ENCODE results near the gene NFIA.
"Not testable (repeated sequence)": the region's sequence is repeated elsewhere in the genome, so short reads cannot be mapped to it uniquely, and the experiment has no call there.

The NFIA gene

DNA sequence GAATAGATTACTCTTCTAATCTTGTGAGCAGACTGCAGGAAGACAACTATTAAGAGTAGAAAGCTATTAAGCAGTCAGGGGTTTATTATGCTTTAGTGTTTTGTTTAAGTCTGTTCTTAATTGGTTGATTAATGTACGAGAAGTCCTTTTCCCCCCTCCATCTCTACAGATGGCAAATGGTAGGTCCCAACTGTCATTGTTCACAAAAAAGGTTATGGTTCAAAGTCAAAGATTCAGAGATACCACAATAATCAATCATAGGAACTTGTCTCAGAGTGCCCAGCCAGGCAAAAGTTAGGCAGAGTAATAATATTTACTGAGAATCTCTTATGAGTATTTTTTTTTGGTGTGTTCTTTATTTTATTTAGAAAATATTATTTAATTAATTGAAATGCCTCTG is 26.8 kb downstream of the NFIA start:
- DNase-seq = no peak

DNA sequence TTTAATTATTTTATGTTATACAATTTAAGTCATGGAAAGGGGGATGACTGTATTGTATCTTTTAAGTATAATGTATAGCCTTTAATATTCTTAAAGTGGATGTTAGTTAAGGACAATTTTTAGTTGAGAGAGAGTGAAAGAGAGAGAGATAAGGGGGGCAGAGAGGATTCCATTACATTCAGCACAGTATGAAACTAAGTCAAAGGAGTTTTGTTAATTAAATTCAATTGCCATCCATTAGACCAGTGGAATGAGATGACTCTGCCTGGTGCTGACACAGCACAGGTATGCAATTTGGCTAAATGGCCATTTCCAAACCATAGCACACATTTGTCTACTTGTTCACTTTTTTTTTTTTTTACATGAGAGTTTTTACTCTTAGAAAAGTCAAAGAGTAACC is 27.5 kb downstream of the NFIA start:
- no peak for DNase-seq

DNA sequence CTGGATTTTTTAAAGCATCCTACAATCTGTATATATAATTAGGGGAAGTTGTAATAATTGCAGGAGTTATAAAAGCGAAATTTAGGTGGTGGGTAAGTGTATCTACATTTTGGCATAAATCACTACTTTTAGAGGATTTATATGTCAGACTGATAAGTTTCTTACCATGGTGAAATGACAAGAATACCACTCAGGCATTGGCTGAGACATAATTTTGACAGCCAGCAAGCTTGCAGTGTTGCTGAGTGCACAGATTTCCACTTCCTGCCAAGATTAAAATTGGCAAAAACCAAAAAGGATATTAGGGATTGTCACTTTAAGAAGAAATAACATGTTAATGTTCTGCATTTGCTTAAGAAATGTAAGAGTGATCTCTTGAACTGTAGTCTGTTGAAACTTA is 28.2 kb downstream of the NFIA start:
- no peak for DNase-seq

DNA sequence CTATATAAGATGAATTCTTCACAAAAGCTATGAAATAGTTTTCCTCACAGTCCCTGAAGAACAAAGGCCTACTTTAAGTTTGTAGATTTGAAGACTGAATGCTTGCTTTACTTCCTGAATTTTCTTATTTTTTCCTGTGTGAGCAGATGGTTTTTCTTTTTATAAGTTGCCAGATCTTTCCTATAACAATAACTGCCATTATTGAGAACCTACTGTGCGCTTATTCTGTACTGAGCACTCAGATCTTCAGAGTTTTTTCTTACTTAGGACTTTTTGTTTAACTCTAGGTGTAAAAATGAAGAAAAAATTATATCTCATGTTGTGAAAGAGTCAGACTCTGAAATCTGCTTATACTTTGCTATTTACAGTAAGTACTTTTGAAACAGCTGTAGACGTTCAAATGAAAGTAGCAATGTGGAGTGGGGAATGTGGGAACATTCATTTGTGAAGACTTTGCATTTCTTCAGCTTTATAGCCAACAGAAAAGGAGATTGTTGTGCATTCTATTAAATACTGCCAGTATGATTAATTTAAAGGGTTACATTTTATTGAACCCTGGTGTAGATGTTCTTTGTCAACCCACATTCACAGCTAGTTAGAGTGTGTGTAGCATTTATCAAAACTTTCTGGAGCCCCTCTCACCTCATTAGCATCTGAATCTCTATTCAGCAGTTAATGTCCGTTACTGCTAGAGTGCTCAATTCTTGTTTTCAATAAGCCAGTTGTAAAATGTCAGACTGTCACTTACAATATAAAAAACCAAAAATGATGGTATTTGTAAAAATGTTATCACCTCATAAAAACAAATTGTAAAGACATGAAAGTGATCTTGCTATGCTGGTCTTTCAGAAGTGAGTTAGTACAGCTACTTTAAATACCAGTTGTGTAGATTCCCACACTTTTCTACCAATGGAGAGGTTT is 29.0 kb downstream of the NFIA start:
- DNase-seq = no peak

DNA sequence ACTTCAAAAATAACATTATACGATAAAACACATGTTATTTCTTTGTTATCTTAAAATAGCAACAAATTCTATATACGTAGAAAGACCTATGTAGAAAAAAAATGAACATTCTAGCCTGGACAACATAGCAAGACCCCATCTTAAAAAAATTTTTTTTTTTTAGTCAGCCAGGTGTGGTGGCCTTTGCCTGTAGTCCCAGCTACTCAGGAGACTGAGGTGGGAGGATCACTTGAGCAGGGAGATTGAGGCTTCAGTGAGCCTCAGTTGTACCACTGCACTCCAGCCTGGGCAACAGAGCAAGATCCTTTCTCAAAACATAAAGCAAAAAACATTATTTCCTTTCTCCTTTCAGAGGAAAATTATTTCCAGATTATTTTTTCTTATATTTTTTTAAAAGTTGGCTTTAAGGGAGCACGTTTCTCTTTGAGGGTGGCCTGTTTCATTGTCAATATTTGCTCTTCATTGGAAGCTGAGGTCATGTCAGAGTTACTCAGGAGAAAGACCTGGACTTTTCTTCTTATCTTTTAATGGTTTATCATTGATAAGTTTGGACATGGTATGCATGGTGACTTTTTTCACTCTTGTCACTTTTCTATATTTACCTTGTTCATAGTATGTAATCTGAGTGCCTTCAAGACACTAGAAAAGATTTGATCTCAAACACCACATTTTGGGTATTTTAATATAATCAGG is 32.0 kb downstream of the NFIA start:
- no peak for DNase-seq

DNA sequence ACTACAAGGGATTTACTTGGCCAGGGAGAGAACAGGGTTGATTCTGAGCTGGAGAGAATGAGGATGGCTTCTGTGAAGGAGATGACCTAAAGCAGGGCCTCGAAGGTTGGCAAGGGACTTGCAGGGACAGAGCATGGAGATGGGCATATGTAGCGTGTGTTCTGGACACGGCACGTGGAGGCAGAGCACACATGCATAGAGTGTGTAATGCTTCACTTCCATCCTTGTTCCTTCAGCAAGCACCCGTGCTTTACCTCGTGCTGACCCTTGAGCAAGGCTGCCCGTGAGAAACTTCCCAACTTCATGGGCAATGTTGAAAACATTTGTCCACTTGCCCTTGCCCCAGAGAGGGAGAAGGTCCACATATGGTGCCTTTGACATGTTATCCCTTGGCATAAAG is 33.1 kb downstream of the NFIA start:
- DNase-seq = no peak

DNA sequence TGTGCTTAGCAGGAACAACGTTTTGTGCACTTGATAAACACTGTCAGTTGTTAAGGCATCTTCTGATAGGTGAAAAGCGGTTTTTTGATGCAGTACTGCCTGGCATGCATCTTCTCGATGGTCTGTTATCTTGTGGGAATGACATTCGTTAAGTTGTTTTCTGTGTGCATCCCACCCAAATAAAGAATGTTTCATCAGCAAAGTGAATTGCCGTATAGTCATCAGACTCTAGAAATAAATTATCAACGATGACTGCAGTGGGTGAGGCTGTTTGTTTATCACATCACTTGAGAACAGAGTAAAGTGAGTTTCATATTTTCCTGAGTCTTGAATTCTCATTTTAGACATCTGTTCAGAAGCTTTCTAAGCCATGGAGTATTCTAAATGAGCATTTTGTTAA is 34.1 kb downstream of the NFIA start:
- no peak for DNase-seq

DNA sequence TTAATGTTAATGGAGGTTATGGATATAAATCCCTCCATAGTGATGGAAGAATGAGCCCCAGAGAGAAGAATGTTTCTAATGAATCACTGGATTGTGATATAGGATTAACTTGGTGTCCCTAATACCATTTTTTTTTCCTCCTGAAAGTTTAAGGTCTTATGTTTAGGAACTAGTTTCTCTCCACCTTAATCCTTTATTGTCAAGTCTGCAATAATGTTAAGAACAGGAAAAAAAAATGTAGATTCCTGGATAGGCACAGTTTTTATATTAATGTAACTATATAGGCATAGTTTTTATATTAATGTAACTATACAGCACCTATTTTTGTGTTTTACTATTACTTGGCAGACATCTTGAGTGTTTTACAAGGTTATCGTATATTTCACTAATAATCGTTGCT is 34.9 kb downstream of the NFIA start:
- no peak for DNase-seq

DNA sequence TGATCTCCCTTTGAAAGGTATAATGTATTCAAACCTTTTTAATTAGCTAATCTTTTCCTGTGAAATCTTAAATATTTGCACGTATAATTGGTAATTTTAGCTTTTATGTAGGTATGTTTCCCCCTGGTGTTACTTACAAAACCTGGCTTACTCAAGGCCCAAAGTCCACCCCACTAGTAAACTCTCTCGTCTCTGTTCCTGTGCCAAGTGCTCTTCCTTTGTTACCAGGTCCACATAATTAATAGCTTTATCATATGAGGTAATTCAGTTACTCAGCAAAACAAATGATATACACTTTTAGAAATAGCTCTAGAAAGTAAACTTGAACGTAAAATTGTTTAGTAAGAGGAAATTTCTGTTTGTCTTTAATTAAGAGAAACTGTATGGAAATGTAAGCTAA is 36.7 kb downstream of the NFIA start:
- DNase-seq = no peak

DNA sequence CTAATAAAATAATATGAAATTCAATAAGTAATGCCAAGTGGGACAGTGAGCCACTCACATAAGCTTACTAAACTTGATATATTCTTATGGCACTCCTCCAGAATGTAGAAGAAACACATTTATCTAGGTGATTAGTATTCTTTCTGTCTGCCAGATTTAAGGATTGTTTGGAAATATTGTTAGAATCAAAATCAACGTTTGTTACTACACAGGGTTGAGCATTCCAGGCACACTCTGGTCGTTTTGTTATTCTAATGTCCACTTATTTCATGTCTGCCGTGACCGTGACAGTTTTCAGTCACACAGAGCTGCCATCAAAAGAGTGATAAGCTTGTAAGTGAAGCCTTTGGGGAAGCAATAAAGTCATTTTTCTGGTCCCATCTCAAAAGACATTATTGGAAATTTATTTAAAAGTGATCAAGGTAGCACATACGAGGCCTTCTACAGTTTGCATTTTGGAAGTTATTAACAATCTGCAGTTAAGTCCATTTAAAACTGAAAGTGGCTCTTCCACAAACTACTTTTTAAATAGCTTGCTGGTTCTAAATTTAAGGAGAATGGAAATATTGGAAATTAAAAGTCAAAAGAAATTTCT is 38.0 kb downstream of the NFIA start:
- DNase-seq = no peak

DNA sequence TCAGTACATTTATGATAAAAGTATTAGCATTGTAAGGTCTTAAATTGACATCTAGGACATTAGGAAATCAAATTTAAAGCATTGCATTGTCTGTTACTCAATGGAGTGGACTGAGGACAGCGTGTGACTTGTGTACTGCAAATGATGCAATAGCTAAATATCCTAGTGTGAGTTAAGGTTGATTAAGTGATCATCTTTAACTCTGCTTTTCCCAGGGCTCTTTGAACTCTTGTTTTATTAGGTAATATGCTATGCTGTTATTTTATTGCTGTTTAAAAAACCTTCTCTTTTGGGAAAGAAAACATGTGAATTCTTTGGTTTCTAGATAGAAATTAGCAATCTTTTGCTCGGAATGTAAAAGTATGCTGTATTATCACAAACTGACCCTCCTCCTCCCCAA is 38.6 kb downstream of the NFIA start:
- no peak for DNase-seq

DNA sequence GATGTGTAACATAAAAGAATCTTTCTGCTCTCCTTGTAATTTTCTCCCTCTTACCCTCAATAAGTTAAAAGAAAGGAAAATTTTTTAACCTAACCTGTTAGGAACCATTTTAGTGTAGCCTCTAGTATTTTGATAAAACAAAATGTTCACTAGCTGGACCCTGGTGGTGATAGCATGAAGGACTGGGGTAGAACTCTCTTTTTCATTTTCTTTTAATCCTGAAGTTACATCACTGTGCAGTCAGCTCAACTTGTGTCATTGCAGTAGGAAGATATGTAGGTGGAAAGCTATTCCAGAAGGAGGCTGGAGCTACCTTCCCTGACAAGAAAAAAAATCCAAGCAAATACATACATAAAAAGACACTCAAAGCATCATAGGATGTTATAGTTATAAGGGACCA is 39.3 kb downstream of the NFIA start:
- DNase-seq = no peak

DNA sequence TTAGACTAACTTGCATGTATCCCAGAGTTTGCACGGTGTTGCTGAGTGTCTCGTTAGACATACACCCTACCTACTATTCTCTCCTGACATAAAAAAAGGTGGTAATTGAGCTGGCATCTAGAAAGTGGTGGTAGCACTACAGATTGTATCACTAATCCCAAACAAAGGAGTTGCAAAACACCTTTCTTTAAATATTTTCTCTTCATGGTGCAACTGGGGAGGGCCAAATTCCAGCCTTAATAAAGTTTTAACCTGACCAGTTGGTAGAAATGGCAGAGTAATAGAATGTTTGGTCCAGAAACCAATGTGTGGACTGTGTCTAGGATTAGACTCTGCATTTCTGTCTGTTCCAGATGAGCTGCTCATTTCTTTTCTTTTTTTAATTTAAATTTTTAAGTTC is 40.0 kb downstream of the NFIA start:
- DNase-seq = no peak

DNA sequence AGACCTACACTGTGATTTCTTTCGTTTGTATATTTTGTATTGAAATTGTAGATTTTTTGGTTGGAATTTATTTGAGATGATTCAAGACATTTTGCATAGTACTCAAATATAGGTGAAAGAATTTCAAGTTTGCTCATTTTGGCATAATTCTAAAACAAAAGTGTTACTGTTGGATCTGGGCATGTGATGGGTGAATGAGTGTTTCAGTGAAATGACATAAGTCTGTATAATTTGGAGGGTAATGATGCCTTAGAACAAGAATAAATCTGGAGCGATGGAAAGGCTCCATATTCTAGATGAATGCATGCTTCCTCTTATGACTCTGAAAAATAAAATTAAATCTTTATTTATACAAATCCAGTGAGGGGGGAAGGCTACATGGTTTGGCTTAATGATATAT is 41.0 kb downstream of the NFIA start:
- no peak for DNase-seq

DNA sequence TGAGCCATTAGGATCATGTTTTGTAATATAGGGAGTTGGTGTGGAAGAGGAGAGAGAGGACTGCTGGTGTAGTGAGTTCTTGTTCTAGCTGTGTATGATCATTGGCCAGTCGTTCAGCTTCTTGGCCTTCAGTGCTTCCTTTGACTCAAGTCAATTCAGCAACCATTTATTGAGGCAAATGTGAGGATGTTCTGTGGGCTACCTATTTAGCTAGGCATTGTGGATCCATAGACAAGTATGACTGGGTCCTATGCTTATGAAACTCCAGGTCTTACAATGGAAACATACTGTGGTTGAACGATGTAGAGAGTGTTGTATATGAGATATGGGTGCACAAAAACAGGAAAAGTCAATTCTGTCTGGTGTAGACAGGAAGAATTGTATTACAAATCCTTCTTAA is 41.7 kb downstream of the NFIA start:
- no peak for DNase-seq

DNA sequence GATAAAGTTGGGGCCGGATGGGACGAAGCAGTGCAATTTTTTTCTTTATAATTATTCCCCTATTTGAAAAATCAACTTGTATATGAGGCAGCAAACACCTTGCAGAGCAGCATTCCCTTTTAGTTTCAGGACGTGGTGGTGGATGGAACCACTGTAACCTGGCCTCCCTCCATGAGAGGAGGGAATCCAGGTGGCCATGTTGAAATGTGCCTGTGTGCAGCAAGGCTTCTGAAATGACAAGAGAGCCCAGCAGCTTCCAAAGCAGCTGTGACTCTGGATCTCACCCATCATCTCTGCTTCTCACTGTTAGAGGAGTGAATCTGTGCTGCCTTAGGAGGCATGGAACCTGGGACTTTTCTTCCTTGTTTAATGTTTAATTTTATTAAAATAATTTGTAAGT is 42.3 kb downstream of the NFIA start:
- no peak for DNase-seq

DNA sequence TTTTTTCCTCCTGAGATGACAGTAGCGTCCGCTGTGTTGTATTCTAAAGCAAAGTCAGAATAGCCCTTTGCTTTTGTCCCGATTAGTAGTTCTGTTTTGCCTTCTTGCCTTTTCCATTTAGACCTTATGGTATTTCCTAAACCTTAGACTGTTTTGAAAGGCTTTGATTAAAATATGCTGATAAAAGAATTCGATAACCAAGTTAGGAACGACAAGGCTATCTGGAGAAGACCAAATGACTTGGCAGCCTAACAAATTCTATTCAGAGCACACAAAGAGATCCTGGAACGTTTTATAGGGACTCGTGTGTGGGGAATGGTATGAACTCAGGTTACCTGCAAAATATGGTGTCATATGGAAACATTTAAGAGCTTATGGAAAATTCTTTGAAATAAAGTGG is 42.9 kb downstream of the NFIA start:
- no peak for DNase-seq

DNA sequence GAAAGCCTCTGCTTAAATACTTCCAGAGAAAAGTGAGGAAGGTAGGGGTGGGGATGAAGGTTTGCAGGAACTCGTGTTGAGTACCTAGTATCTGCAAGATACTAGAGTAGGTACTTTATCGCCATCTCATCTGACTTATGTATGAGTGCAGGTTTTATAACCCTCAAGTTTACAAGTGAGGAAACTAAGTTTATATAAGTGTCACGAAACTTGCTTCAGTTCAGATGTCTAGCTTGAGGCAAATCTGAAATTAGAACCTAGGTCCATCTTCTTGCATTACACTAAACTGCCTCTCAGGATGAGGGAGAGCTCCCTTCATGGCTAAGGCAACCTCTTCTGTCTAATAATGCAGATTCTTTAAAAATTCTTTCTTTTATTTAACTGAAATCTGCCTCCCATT is 43.5 kb downstream of the NFIA start:
- no peak for DNase-seq

DNA sequence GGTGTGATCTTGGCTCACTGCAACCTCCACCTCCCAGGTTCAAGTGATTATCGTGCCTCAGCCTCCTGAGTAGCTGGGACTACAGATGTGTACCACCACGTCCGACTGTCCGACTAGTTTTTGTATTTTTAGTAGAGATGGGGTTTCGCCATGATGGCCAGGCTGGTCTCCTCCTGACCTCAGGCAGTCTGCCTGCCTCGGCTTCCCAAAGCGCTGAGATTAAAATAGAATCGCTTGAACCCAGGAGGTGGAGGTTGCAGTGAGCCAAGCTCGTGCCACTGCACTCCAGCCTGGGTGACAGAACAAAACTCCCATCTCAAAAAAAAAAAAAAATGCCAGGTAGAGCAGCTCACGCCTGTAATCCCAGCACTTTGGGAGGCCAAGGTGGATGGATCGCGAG is 44.5 kb downstream of the NFIA start:
- DNase-seq = not testable (repeated sequence)

DNA sequence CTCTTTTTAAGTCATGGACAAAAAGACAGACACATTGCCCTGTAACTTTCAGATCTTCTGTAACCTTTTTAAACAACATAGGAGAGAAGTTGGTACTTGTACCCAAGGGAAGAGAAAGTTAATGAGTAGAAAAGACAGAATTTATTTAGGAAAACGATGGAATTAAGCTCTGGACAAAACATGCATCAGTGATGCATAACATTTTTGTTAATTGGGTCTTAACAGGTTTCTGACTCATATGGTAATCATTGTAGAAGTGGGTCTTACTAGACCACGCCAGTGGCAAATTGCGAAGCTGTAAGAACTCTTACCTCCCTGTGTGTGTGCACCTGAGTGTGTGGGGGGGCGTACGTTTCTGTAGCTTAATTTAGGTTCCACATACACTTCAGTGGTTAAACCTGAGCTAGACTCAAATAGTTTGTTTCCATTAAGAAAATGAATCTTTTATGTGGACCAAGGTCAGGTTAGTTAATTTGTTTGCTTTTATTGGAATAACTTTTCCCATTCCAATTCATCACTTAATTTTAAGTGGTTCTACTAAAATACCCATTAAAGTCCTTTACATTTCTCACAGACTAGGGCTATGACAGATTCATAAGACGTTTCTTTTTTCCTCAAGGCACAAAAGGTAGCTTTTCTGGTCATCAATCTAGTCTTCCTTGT is 48.1 kb downstream of the NFIA start:
- DNase-seq = no peak

DNA sequence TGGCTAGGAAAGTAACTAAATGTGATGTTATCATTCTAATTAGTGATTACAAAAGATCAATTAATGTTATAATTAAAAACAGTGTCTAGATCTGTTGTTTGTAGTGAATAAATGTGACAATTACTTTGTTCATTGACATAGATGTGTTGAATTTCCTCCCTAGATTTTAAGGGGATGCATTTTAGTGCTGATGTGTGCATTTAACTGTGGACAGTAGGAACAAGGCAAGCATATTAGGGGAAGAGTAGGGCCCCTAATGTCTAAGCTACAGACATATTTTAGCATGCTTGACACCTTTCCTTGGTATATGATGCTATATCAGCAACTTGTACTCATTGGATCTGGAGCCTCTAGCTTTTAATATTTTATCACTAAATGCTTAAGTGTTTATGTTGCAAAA is 48.9 kb downstream of the NFIA start:
- DNase-seq = no peak

DNA sequence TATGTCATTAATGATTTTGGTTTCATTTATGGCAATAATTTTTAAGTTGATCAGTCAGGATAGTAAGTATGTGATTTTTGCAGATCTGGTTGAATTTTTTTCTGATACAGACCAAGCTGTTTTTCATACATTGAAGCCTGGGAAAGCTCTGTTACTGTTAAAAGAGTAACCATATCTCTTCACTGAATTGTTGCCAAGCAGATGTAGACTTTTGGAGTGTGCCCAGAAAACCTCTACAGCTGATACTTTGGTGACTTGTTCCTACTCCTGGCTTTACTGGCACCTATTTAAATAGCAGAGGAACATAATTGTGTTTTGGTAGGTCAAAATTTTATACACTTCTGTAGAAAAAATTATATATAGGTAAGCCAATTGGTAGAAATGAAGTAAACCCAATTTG is 49.4 kb downstream of the NFIA start:
- no peak for DNase-seq

DNA sequence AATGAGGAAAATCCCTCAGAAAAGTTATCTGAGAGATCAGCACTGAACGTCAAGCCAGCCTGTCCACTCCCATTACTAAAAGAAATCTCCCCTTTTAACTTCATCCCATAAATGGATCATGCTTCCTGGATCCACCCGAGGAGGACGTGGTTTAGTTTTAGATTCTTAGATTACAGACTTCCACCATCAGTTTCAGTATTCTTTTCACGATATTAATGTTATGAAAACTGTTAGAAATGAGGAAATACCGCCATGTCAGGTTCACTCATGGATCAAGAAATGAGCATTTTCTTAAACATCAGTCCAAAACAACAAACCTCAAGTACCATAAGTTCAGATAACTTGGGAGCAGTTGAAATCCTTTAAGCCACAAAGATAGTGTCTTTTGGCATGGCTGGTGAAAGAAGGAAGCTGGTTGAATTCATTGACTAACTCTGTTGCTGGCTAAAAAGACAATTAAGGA is 49.8 kb downstream of the NFIA start:
- DNase-seq = no peak

All from activated gamma-delta T cell treated with Interleukin-2 at 50 U/mL for 16 hours (primary cell).